AG09319 (cell line): ENCODE results near the gene RABEPK.

ENCODE experiments used
- DNase-seq: peaks from one replicate; pipeline ENCODE4 v3.0.0-alpha.2; 2010; ENCODE audit warnings: low read depth; ENCODE audit errors: extremely low read depth
- CTCF ChIP-seq: IDR thresholded peaks from 2 replicates; pipeline ENCODE4 v1.5.1; 2011; ENCODE audit warnings: low read depth, mild to moderate bottlenecking, inconsistent platforms, low read length, moderate library complexity

Gene RABEPK

DNA sequence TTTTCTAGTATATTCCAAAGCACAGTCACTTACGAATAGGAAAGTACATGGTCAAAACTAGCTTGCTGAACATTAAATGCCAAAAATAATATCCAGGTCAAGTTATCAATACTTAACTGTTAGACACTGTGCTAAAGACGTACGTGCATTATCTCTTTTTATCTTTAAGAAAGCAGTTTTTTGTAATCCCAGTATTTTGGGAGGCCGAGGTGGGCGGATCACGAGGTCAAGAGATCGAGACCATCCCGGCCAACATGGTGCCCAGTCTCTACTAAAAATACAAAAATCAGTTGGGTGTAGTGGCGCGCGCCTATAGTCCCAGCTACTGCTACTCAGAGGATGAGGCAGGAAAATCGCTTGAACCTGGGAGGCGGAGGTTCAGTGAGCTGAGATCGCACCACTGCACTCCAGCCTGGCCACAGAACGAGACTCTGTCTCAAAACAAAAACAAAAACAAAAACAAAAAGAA is 43.5 kb downstream of the RABEPK start:
- TF ChIP-seq CTCF, result no peak

DNA sequence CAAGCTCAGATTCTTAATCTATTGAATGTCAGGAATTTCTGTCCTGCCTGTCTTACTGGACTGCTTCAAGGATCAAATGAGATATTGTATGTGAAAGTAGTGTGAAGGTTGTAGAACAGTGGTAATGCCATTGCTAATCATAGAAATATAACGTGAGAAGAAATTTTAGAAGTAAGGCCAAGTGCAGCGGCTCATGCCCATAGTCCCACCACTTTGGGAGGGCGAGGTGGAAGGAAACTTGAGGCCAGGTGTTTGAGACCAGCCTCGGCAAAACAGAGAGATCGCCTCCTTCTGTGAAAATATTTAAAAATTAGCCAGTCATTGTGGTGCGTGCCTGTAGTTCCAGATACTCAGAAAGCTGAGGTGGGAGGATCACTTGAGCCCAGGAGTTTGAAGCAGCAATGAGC is 45.9 kb downstream of the RABEPK start:
- DNase-seq, result no peak
- TF ChIP-seq CTCF, result no peak

More for the DNA sequence above, 43.5 kb downstream of the RABEPK start:
- no peak for DNase-seq

GRCh38 chr9:125254231-125254630 is 53.9 kb downstream of the RABEPK start:
- TF ChIP-seq CTCF, result no peak
- DNase-seq, result no peak

DNA sequence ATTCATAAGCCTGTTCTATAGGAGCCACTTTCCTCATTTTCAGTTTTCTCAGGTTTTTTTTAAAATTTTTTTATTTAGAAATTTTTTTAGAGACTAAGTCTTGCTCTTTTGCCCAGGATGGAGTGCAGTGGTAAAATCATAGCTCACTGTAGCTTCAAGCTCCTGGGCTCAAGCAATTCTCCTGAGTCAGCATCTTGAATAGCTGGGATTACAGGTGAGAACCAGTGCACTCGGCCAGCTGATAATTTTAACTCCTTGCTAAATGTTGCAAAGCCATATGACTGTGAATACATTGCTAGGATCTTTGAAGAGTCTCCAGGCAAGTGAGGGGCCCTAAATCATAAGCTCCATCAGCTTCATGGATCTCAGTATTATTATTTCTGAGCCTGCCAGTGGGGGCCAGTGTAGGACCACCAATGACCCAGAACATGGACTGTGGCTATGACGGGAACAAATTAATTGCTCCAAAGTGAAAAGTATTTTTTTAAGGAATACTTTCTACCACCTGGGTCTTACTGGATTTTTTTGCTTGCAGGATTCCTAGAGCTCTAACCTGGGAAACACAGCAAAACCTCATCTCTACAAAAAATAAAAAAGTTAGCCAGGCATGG is 55.5 kb downstream of the RABEPK start:
- peak; percentile 14 for TF ChIP-seq CTCF
- DNase-seq, result no peak

GRCh38 chr9:125258160-125258785 is 57.9 kb downstream of the RABEPK start:
- no peak for DNase-seq
- no peak for TF ChIP-seq CTCF

DNA sequence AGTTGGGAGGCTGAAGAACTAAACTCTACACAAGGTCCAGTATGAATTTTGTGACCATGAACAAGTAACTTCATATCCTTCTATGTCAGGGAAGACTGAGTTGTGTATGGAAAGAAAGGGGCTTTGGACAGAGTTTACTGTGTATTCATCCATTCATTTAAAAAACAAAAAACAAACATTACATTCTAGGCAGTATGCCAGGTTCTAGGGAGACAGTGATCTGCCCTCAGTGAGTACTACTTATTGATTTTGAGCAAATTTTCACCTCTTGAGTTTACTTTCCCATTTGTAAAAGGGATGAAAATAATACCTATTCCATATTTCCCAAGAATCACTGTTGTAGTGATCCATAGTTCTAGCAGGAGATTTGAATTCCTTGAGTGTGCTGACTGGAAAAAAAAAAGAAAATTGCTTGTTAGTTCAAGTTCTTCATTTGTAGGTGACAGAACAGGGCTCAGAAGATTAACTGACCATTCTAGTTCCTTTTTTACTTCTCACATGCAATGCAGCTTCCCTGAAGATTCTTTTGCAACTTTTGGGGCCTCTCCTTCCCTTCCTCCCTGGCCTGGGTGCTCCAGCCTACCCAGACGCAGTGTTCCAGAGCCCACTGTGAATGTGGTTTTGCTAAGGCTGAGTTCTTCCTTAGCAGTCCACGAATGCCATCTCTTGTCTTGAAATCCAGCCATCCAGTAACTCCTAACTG is 58.6 kb downstream of the RABEPK start:
- no peak for TF ChIP-seq CTCF
- no peak for DNase-seq

GRCh38 chr9:125260561-125260960 is 60.2 kb downstream of the RABEPK start:
- TF ChIP-seq CTCF, result no peak; the same call in 1 of the 2 replicates
- no peak for DNase-seq
